Muscle layer of duodenum (tissue), 2 donors: ENCODE measurements around the gene PSENEN.

ENCODE experiments used
- H3K27ac ChIP-seq: one replicate; pipeline ENCODE4 v1.7.0; 2013; ENCODE audit warnings: mild to moderate bottlenecking, low read length
- H3K27me3 ChIP-seq: one replicate; pipeline ENCODE4 v1.7.0; 2013; ENCODE audit warnings: low read depth, mild to moderate bottlenecking, control low read depth, low read length
- H3K36me3 ChIP-seq, 2 donors: one replicate each; pipeline ENCODE4 v1.7.0; 2013; ENCODE audit warnings: low read length in 2 of 2, control low read depth in 1 of 2, mild to moderate bottlenecking in 1 of 2; ENCODE audit not compliant: insufficient read depth in 2 of 2, control insufficient read depth in 1 of 2
- H3K4me1 ChIP-seq, 2 donors: one replicate each; pipeline ENCODE4 v1.7.0; 2013; ENCODE audit warnings: low read length in 2 of 2, mild to moderate bottlenecking in 2 of 2, control low read depth in 1 of 2, moderate library complexity in 1 of 2; ENCODE audit not compliant: insufficient read depth in 2 of 2, control insufficient read depth in 1 of 2
- H3K4me3 ChIP-seq, 2 donors: one replicate each; pipeline ENCODE4 v1.7.0; 2013; ENCODE audit warnings: low read length in 2 of 2, low read depth in 1 of 2, mild to moderate bottlenecking in 1 of 2
- H3K9me3 ChIP-seq, 2 donors: one replicate each; pipeline ENCODE4 v1.7.0; 2013; ENCODE audit warnings: low read length in 2 of 2, control low read depth in 1 of 2, mild to moderate bottlenecking in 1 of 2; ENCODE audit not compliant: control insufficient read depth in 1 of 2
- donor health status: healthy.

PSENEN gene

DNA sequence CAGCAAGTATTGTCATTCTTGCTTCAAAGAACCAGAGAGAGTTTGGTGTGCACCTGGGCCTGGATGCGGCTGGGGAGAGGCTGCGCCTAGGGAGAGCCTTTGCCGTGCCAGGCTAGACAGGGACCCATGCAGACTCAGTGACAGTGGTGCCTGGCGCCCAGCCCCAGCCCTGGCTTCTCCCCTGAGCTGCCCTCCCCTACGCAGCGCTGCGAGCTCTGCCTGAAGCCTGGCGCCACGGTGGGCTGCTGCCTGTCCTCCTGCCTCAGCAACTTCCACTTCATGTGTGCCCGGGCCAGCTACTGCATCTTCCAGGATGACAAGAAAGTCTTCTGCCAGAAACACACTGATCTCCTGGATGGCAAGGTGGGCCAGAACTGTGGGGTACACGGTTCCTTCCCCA is 15.7 kb upstream of the PSENEN start:
- peaks cover 66 to 96% of the 10 kb centered on the region in 2 donors for H3K36me3 ChIP-seq
- no peaks in the 10 kb centered on the region for H3K9me3 ChIP-seq
- H3K27ac ChIP-seq, result no peak overlapping the region
- H3K4me3 ChIP-seq, result no peak overlapping the region
- no peaks in the 10 kb centered on the region for H3K27me3 ChIP-seq
- no peaks in the 10 kb centered on the region for H3K4me1 ChIP-seq

DNA sequence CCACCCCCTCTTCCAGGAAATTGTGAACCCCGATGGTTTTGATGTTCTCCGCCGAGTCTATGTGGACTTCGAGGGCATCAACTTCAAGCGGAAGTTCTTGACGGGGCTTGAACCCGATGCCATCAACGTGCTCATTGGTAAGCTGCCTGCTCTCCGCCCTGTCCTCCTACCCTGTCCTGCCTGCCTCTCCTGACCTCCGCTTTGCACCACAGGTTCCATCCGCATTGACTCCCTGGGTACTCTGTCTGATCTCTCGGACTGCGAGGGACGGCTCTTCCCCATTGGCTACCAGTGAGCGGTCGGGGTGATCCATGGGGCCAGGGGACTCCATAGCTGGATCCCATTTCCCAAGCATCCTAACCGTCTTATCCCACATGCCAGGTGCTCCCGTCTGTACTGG is 15.1 kb upstream of the PSENEN start:
- H3K4me3 ChIP-seq, result no peak overlapping the region

DNA sequence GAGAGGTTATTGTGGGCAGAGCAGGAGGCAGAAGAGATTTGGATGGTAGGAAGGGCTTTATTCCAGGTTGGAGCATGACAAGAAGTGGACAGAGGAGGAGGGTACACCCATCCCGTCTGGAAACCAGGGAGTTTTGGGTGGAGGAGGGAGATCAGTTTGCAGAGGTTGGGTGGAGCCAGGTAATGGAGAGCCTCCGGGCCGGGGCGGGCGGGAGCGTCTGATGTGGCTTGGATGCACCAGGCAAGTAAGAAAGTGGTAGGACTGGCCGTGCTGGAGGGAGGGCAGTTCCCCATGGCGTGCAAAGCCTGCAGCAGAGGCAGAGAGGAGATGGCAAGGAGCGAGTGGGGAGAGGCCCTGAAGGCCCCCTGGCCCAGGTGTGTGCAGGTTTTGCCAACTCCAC is 14.1 kb upstream of the PSENEN start:
- Histone ChIP-seq H3K27me3 (no peaks in the 10 kb centered on the region), H3K36me3 (peaks cover 58 to 90% of the 10 kb centered on the region in 2 donors), H3K4me3 (no peak overlapping the region), H3K4me1 (no peaks in the 10 kb centered on the region), H3K9me3 (no peaks in the 10 kb centered on the region), H3K27ac (no peak overlapping the region)

More for the DNA sequence above, 15.1 kb upstream of the PSENEN start:
- no peak overlapping the region for H3K27ac ChIP-seq
- no peaks in the 10 kb centered on the region for H3K27me3 ChIP-seq
- peaks cover 65 to 96% of the 10 kb centered on the region in 2 donors for H3K36me3 ChIP-seq
- no peaks in the 10 kb centered on the region for H3K9me3 ChIP-seq
- no peaks in the 10 kb centered on the region for H3K4me1 ChIP-seq

DNA sequence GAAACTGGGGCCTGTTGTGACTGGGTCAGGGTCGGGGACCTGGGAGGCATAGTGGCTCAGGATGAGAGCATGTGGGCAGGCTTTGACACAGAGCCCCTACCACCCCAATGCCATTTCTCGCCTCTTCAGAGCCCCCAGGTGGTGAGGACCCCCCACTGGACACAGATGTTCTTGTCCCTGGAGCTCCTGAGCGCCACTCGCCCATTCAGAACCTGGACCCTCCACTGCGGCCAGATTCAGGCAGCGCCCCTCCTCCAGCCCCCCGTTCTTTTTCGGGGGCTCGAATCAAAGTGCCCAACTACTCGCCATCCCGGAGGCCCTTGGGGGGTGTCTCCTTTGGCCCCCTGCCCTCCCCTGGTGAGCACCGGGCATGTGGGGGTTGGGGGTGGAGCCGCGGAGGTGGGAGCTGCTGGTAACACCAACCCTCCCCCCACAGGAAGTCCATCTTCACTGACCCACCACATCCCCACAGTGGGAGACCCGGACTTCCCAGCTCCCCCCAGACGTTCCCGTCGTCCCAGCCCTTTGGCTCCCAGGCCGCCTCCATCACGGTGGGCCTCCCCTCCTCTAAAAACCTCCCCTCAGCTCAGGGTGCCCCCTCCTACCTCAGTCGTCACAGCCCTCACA is 13.6 kb upstream of the PSENEN start:
- Histone ChIP-seq H3K9me3 (no peaks in the 10 kb centered on the region), H3K36me3 (peaks cover 55 to 90% of the 10 kb centered on the region in 2 donors), H3K27me3 (no peaks in the 10 kb centered on the region), H3K4me1 (no peaks in the 10 kb centered on the region), H3K27ac (no peak overlapping the region), H3K4me3 (no peak overlapping the region)

DNA sequence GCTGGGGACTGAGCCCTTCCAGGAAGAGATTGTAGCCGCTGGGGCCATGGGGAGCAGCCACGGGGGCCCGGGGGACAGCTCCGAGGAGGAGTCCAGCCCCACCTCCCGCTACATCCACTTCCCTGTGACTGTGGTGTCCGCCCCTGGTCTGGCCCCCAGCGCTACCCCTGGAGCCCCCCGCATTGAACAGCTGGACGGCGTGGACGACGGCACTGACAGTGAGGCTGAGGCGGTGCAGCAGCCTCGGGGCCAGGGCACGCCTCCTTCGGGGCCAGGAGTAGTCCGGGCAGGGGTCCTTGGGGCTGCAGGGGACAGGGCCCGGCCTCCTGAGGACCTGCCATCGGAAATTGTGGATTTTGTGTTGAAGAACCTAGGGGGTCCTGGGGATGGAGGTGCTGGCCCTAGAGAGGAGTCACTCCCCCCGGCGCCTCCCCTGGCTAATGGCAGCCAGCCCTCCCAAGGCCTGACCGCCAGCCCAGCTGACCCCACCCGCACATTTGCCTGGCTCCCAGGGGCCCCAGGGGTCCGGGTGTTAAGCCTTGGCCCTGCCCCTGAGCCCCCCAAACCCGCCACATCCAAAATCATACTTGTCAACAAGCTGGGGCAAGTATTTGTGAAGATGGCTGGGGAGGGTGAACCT is 12.8 kb upstream of the PSENEN start:
- Histone ChIP-seq H3K27ac (no peak overlapping the region), H3K9me3 (no peaks in the 10 kb centered on the region), H3K36me3 (peaks cover 50 to 88% of the 10 kb centered on the region in 2 donors), H3K27me3 (no peaks in the 10 kb centered on the region), H3K4me3 (no peak overlapping the region), H3K4me1 (no peaks in the 10 kb centered on the region)

DNA sequence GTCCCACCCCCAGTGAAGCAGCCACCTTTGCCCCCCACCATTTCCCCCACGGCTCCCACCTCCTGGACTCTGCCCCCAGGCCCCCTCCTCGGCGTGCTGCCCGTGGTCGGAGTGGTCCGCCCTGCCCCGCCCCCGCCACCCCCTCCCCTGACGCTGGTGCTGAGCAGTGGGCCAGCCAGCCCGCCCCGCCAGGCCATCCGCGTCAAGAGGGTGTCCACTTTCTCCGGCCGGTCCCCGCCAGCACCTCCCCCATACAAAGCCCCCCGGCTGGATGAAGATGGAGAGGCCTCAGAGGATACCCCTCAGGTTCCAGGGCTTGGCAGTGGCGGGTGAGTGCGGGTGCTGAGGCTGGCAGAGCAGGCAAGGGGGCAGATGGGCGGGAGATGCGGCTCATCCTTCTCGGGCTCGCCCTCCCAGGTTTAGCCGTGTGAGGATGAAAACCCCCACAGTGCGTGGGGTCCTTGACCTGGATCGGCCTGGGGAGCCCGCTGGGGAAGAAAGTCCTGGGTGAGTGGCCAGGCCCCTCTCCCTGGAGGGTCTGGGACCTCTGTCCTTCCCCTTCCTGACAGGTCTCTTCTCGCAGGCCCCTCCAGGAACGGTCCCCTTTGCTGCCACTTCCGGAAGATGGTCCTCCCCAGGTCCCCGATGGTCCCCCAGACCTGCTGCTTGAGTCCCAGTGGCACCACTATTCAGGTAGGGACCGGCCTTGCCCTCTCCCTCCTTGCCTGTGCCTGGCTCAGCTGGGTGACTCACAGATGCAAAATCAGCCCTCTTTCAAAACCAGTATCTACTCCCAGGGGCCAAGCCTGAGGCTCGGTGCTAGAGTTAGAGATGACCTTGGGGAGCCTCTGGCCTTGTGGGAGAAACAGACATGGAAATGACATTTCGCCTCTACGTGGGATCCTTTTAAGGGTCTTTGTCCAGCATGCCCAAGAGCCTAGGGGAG is 12.0 kb upstream of the PSENEN start:
- no peaks in the 10 kb centered on the region for H3K27me3 ChIP-seq
- no peaks in the 10 kb centered on the region for H3K4me1 ChIP-seq
- no peak overlapping the region for H3K27ac ChIP-seq
- H3K4me3 ChIP-seq, result no peak overlapping the region
- H3K9me3 ChIP-seq, result no peaks in the 10 kb centered on the region
- peaks cover 52 to 88% of the 10 kb centered on the region in 2 donors for H3K36me3 ChIP-seq

DNA sequence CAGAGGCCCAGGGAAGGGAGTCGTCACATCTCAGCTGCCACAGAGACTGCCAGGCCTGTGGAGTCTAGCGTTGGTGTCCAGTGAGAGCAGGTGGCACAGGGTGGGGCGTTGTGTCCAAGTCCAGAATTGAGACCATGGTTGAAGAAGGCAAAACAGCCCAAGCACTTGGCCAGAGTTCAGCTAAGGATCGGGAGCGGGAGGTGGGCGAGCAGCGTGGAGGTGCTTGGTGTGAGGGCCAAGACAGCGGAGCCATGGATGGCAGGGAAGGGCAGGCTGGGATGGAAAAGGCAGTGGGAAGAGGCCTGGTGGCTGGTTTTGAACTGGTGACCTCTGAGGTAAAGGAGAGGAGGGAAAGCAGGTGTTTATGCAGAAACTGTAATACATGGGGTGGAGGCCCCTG is 11.2 kb upstream of the PSENEN start:
- Histone ChIP-seq H3K36me3 (peaks cover 48 to 87% of the 10 kb centered on the region in 2 donors), H3K27me3 (no peaks in the 10 kb centered on the region), H3K4me3 (no peak overlapping the region)

DNA sequence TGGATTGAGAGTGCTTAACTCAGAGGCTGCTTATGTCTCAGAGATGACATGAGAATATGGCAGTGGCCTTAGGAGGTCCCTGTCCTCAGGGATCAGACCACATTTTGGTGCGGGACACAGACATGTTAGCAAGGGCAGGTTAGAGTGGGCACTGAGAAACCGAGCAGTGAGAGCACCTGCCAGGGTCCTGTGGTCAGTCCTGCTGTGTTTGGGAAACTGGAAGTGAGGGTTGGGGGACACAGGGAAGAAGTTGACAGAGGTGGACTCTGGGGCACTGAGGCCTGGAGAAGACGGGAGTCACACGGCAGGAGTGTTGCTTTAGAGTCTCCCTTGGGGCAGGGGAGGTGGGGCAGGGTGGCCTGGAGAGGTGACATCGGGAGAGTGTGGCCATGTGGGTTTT is 10.6 kb upstream of the PSENEN start:
- Histone ChIP-seq H3K9me3 (no peaks in the 10 kb centered on the region), H3K4me1 (peaks cover 3 to 5% of the 10 kb centered on the region in 2 donors), H3K4me3 (no peak overlapping the region), H3K36me3 (peaks cover 45 to 81% of the 10 kb centered on the region in 2 donors), H3K27ac (no peak overlapping the region), H3K27me3 (no peaks in the 10 kb centered on the region)

More for the DNA sequence above, 11.2 kb upstream of the PSENEN start:
- Histone ChIP-seq H3K9me3 (no peaks in the 10 kb centered on the region), H3K4me1 (no peaks in the 10 kb centered on the region), H3K27ac (no peak overlapping the region)

DNA sequence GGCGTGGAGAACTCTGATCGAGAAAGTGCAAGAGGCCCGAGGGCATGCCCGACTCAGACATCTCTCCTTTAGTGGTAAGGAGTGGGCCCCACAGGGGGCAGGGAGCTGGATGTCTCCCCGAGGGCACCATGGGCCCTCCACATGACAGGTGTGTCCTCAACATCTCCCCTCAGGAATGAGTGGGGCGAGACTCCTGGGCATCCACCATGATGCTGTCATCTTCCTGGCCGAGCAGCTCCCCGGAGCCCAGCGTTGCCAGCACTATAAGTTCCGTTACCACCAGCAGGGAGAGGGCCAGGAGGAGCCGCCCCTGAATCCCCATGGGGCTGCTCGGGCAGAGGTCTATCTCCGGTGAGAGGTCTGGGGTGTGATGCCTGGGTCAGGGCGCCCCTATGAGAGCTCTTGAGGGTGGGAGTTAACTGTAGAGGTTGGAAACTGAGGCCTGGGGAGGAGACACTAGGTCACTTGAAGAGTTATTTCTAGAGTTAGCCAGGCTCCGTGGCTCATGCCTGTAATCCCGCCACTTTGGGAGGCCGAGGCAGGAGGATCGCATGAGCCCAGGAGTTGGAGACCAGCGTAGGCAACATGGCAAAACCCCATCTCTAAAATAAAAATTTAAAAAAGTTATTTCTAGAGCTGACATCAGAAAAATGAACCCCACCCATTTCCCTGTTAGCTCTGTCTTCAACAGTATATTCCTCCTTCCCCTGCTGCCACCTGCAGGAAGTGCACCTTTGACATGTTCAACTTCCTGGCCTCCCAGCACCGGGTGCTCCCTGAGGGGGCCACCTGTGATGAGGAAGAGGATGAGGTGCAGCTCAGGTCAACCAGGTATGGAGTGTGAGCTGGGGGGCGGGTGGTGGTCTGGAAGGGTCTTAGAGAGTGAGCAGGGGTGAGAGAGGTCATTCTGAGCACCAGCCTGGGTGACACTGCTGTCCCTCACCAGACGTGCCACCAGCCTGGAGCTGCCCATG is 8.3 kb upstream of the PSENEN start:
- Histone ChIP-seq H3K4me3 (no peak overlapping the region), H3K36me3 (peaks cover 32 to 62% of the 10 kb centered on the region in 2 donors), H3K4me1 (peaks cover 4 to 11% of the 10 kb centered on the region in 2 donors), H3K27ac (no peak overlapping the region), H3K9me3 (no peaks in the 10 kb centered on the region), H3K27me3 (no peaks in the 10 kb centered on the region)

DNA sequence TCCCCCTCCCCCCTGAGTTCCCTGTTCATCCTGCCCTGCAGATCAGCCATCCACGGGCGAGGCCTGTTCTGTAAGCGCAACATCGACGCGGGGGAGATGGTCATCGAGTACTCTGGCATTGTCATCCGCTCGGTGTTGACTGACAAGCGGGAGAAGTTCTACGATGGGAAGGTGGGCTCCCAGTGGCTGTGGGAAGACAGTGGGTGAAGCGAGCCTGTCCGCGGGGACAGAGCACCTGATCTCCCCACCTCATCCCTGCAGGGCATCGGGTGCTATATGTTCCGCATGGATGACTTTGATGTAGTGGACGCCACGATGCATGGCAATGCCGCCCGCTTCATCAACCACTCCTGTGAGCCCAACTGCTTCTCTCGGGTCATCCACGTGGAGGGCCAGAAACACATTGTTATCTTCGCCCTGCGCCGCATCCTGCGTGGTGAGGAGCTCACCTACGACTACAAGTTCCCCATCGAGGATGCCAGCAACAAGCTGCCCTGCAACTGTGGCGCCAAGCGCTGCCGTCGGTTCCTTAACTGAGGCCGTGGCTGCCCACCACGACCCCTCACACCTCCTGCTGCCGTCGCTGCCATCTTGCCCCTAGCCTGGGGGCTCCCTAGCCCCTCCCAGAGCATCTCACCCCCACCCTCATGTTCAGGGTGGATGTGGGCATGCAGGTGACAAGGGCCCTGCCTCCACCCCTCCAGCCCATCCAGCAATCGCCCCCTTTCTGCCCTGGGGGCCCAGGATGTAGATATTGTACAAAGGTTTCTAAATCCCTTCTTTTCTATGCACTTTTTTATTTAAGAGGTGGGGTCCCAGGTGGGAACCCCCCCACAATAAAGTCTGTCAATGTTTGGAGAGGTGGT is 7.2 kb upstream of the PSENEN start:
- Histone ChIP-seq H3K36me3 (peaks cover 32 to 57% of the 10 kb centered on the region in 2 donors), H3K4me1 (peaks cover 4 to 11% of the 10 kb centered on the region in 2 donors), H3K27me3 (no peaks in the 10 kb centered on the region), H3K27ac (no peak overlapping the region), H3K9me3 (no peaks in the 10 kb centered on the region), H3K4me3 (no peak overlapping the region)
